ENCODE data around the gene RIMBP2. TPM values are rescaled to one million over a fixed set of nuclear protein-coding genes. Genes with fewer than 3 reads are reported as not detected.

Gene RIMBP2
- total and polyA plus RNA-seq, 2 experiments from 2014 or later: 0.31 to 0.37 TPM

DNA sequence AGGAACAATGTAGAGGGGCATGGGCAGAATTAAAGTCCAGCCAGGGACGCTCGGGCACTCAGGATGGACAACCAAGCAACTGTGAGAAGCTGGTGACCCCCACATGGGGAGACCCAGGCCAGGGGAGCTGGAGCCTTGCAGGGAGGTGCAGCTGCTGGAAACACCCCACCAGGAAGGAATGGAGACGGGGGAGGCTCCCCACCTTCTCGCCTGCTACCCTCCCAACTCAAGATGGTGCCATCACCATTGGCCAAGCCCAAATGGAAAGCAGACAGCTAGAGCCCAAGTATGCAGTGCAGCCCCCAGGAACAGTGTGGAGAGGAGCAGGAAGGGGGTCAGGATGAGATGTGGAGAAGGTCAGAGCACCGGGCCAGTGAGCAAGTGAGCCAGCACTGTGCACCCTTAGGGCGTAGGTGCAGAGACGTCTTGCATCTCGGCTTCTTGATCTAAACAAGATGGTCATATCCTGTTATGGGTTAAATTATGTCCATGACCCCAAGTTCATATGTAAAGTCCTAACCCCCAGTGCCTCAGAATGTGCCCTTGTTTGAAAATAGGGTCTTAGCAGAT is 159.5 kb downstream of the RIMBP2 start:
- H3F3A ChIP-seq (replicated peaks; ENCODE audit: low read depth): no peaks in the 10 kb centered on the region
- H2AFZ ChIP-seq: no peak overlapping the region
- H3K4me1 ChIP-seq (ENCODE audit: insufficient read depth): no peaks in the 10 kb centered on the region
- H3K79me2 ChIP-seq (replicated peaks; ENCODE audit: insufficient read depth): no peaks in the 10 kb centered on the region
- Mint-ChIP-seq H3K36me3 (ENCODE audit: low read depth) (peaks cover 20% of the 10 kb centered on the region; the same call in 2 of the 3 replicates), H3K4me1 (no peaks in the 10 kb centered on the region), H3K27ac (no peak overlapping the region), H3K27me3 (ENCODE audit: insufficient read depth, low read depth, poor library complexity) (no peaks in the 10 kb centered on the region), H3K4me3 (no peak overlapping the region), H3K9me3 (peaks cover 97% of the 10 kb centered on the region)
- H3K9me2 ChIP-seq (ENCODE audit: insufficient read depth): no peaks in the 10 kb centered on the region
- no peaks in the 10 kb centered on the region for H4K20me1 ChIP-seq (replicated peaks; ENCODE audit: insufficient read depth)
- H3K4me2 ChIP-seq: no peak overlapping the region
- DNase-seq (ENCODE audit: low spot score) (no peak), ATAC-seq (no peak)
- H3K27ac ChIP-seq (ENCODE audit: low read depth): no peak overlapping the region
- H3K36me3 ChIP-seq (ENCODE audit: insufficient read depth): no peaks in the 10 kb centered on the region
- TF ChIP-seq, protein P1, sequence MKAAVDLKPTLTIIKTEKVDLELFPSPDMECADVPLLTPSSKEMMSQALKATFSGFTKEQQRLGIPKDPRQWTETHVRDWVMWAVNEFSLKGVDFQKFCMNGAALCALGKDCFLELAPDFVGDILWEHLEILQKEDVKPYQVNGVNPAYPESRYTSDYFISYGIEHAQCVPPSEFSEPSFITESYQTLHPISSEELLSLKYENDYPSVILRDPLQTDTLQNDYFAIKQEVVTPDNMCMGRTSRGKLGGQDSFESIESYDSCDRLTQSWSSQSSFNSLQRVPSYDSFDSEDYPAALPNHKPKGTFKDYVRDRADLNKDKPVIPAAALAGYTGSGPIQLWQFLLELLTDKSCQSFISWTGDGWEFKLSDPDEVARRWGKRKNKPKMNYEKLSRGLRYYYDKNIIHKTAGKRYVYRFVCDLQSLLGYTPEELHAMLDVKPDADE (IDR thresholded peaks at IDR 0.05): no peak
- TF ChIP-seq, protein P2, sequence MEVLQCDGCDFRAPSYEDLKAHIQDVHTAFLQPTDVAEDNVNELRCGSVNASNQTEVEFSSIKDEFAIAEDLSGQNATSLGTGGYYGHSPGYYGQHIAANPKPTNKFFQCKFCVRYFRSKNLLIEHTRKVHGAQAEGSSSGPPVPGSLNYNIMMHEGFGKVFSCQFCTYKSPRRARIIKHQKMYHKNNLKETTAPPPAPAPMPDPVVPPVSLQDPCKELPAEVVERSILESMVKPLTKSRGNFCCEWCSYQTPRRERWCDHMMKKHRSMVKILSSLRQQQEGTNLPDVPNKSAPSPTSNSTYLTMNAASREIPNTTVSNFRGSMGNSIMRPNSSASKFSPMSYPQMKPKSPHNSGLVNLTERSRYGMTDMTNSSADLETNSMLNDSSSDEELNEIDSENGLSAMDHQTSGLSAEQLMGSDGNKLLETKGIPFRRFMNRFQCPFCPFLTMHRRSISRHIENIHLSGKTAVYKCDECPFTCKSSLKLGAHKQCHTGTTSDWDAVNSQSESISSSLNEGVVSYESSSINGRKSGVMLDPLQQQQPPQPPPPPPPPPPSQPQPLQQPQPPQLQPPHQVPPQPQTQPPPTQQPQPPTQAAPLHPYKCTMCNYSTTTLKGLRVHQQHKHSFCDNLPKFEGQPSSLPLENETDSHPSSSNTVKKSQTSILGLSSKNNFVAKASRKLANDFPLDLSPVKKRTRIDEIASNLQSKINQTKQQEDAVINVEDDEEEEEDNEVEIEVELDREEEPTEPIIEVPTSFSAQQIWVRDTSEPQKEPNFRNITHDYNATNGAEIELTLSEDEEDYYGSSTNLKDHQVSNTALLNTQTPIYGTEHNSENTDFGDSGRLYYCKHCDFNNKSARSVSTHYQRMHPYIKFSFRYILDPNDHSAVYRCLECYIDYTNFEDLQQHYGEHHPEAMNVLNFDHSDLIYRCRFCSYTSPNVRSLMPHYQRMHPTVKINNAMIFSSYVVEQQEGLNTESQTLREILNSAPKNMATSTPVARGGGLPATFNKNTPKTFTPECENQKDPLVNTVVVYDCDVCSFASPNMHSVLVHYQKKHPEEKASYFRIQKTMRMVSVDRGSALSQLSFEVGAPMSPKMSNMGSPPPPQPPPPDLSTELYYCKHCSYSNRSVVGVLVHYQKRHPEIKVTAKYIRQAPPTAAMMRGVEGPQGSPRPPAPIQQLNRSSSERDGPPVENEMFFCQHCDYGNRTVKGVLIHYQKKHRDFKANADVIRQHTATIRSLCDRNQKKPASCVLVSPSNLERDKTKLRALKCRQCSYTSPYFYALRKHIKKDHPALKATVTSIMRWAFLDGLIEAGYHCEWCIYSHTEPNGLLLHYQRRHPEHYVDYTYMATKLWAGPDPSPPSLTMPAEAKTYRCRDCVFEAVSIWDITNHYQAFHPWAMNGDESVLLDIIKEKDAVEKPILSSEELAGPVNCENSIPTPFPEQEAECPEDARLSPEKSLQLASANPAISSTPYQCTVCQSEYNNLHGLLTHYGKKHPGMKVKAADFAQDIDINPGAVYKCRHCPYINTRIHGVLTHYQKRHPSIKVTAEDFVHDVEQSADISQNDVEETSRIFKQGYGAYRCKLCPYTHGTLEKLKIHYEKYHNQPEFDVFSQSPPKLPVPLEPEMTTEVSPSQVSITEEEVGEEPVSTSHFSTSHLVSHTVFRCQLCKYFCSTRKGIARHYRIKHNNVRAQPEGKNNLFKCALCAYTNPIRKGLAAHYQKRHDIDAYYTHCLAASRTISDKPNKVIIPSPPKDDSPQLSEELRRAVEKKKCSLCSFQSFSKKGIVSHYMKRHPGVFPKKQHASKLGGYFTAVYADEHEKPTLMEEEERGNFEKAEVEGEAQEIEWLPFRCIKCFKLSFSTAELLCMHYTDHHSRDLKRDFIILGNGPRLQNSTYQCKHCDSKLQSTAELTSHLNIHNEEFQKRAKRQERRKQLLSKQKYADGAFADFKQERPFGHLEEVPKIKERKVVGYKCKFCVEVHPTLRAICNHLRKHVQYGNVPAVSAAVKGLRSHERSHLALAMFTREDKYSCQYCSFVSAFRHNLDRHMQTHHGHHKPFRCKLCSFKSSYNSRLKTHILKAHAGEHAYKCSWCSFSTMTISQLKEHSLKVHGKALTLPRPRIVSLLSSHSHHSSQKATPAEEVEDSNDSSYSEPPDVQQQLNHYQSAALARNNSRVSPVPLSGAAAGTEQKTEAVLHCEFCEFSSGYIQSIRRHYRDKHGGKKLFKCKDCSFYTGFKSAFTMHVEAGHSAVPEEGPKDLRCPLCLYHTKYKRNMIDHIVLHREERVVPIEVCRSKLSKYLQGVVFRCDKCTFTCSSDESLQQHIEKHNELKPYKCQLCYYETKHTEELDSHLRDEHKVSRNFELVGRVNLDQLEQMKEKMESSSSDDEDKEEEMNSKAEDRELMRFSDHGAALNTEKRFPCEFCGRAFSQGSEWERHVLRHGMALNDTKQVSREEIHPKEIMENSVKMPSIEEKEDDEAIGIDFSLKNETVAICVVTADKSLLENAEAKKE (CRISPR knock-in tag; IDR thresholded peaks at IDR 0.05): no peak
- TF ChIP-seq ZNF331 (CRISPR knock-in tag; IDR thresholded peaks at IDR 0.05; ENCODE audit: low read depth) (no peak), JUNB (IDR thresholded peaks at IDR 0.05; ENCODE audit: unreplicated experiment) (no peak), STAT1 (IDR thresholded peaks at IDR 0.05; ENCODE audit: unreplicated experiment) (no peak), EZH2 (IDR thresholded peaks at IDR 0.05; ENCODE audit: low read depth, unreplicated experiment) (no peak), ZNF114 (CRISPR knock-in tag; IDR thresholded peaks at IDR 0.05) (no peak), CREB1 (CRISPR knock-in tag; IDR thresholded peaks at IDR 0.05; ENCODE audit: low read depth) (no peak), POLR2AphosphoS5 (IDR thresholded peaks at IDR 0.05; ENCODE audit: low read depth) (no peak), EZH2phosphoT487 (IDR thresholded peaks at IDR 0.05; ENCODE audit: unreplicated experiment) (no peak)
- TF ChIP-seq, protein P3, sequence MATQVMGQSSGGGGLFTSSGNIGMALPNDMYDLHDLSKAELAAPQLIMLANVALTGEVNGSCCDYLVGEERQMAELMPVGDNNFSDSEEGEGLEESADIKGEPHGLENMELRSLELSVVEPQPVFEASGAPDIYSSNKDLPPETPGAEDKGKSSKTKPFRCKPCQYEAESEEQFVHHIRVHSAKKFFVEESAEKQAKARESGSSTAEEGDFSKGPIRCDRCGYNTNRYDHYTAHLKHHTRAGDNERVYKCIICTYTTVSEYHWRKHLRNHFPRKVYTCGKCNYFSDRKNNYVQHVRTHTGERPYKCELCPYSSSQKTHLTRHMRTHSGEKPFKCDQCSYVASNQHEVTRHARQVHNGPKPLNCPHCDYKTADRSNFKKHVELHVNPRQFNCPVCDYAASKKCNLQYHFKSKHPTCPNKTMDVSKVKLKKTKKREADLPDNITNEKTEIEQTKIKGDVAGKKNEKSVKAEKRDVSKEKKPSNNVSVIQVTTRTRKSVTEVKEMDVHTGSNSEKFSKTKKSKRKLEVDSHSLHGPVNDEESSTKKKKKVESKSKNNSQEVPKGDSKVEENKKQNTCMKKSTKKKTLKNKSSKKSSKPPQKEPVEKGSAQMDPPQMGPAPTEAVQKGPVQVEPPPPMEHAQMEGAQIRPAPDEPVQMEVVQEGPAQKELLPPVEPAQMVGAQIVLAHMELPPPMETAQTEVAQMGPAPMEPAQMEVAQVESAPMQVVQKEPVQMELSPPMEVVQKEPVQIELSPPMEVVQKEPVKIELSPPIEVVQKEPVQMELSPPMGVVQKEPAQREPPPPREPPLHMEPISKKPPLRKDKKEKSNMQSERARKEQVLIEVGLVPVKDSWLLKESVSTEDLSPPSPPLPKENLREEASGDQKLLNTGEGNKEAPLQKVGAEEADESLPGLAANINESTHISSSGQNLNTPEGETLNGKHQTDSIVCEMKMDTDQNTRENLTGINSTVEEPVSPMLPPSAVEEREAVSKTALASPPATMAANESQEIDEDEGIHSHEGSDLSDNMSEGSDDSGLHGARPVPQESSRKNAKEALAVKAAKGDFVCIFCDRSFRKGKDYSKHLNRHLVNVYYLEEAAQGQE (IDR thresholded peaks at IDR 0.05; ENCODE audit: unreplicated experiment): no peak
- no peak overlapping the region for H3K4me3 ChIP-seq
- no peaks in the 10 kb centered on the region for H3K27me3 ChIP-seq (ENCODE audit: insufficient read depth)
